Hippocampal formation (tissue), 2 donors: ENCODE results near the gene XPO6.

Experiments used
- DNase-seq, 2 donors: peaks; one replicate each; lab custom pipeline; 2025; lab: John Stamatoyannopoulos, UW

XPO6 gene

DNA sequence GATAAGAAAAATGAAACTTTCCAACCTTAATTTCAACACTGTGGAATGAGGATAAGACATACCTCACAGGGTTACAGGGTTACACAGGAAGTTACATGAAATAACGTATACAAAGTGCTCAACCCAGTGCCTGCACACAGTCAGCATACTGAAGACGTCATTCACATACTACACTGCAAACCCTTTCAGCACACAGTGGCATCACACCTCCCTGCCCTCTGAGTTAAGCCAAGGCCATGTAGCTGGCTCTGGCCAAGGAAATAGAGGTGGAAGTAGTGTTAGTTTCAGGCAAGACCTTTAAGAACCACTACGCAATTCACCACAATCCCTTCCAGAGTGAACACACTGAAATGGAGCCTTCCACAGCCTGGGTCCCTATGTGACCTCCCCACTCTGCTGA is 101.7 kb downstream of the XPO6 start:
- DNase-seq: no peak

- DNase-seq: no peak
These were observed 103.0 kb downstream of the XPO6 start for GRCh38 chr16:28108590-28109247.

DNA sequence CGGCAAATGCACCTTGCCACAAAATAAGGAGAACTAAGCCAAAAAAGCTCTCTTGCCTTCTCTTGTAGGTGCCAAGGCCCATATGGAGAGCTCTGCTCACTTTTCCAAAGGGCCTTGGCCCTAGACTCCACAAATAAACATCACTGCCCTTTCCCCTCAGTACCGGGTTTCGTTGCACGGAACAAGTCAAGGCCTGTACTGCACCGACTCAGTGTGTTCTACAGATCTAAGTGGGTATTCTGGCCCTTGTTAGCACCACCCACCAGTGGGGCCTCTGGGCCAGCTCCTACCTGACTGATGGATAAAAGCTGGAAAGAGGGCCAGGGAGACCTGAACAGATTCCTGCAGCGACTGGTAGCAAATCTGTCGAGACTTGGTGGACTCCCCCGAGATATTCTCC is 104.5 kb downstream of the XPO6 start:
- no peak for DNase-seq

DNA sequence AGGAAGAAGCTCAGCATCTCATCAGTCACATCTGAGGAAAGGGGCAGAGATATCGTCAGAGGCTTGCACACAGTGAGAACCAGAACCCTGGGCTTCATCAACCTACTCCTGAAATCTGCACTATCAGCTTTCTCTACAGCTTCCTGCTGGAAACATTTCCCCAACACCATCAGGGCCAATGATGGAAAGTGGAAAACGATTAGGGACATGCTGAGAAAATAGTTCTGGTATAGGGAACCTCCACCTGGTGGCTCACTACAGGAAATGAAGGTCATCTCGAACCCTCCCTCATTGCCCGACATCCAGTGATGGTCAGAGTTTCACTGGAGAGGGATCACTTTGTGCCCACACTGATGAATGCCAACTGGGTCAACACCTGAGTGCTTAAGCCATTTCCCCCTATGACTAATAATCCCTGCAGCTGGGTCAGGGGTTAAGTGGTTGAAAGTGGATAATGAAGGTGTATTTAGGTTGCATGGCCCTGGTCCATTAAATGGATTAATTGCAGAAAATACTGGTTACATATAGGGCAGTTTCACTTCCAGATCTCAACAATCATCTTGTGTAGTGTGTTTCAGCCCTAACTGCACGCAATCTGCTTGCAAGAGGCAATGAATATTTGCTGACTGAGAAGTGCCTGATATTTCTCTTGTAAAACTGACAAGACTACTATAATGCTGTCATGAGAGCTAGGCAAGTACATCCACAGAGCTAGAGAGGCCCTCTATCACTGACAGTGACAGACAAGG is 105.1 kb downstream of the XPO6 start:
- DNase-seq: no peak

DNA sequence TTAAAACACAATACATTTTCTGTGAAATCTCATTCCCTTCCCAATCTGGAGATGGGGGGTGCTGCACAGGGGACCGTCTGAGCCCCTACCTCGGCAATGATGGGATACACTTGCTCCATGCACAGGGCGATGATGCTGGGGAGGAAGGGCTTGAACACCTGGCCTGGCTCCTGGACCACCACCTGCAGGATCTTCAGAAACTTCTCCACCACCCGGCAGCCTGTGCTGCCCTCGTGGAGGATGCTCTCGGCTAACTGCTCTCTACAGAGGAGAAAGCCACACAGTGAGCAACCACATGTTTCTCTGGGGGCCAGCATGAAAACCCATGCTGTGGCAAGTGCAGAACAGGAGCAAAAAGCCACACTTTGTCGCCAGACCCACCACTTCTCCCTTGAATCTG is 105.8 kb downstream of the XPO6 start:
- DNase-seq: no peak

- DNase-seq: no peak
These were observed 106.5 kb downstream of the XPO6 start for GRCh38 chr16:28105297-28105696.

GRCh38 chr16:28104404-28104803 is 107.4 kb downstream of the XPO6 start:
- DNase-seq: no peak

DNA sequence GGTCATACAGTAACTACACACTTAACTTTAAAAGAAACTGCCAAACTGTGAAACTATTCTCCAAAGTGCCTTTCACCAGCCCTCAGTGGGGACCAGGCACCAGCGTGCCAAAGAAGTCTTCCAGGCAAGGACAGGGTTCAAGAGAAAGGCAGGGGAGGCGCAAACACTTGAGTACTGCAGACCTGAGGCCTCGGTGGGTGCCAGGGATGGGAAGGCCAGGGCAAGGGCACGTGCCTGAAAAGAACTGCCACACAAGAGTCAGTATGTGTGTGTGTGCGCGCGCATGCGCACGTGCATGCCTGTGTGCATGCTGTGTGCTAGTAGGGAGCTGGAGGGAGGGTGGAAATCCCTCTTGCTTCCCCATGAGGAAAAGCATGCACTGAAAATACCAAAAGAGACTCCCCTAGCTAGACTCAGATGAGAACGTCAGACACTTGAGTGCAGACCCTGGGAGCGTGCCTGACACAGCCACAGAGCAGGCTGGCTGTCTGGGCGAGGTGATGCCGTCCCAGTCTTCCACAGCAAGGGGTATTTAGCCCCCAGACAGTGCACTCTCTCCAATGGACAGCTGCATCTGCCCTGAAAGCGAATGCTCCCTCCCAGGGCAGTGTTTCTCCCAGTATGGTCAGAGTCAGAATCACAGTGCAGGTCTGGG is 108.1 kb downstream of the XPO6 start:
- no peak for DNase-seq

- no peak for DNase-seq
These were observed 110.3 kb downstream of the XPO6 start for GRCh38 chr16:28101533-28101890.

DNA sequence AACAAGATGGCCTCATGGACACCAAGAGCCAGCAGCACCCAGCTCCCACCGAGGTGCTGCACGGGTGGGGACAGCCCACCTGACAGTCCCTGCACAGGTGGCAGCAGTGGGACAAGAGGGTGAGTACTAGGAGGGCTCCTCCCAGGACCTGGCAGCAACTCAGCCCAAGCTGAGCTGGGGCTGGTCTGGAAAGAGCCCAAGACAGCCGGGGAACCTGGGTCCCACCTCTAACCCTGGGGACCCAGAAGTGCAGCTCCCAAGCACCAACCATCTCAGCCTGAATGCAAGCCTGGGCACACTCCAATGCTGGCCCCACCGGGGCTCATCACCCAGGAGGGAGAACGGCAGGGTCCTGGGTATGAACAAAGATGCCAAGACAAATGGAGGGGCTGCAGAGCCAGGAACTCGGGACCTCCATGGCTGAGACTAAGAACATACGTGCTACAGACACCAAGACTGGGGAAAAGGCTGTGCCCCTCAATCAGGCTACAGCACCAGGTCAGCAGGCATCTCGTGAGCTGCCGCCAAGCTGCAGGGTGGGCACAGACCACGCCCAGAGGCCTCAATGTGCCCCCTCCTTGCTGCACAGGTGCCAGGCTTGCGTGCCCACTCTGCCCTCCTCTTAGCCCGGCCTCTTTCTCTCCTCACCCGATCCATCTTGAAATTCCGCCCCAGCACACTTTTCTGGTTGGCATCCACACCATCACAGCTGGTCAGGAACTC is 110.8 kb downstream of the XPO6 start:
- DNase-seq: no peak

DNA sequence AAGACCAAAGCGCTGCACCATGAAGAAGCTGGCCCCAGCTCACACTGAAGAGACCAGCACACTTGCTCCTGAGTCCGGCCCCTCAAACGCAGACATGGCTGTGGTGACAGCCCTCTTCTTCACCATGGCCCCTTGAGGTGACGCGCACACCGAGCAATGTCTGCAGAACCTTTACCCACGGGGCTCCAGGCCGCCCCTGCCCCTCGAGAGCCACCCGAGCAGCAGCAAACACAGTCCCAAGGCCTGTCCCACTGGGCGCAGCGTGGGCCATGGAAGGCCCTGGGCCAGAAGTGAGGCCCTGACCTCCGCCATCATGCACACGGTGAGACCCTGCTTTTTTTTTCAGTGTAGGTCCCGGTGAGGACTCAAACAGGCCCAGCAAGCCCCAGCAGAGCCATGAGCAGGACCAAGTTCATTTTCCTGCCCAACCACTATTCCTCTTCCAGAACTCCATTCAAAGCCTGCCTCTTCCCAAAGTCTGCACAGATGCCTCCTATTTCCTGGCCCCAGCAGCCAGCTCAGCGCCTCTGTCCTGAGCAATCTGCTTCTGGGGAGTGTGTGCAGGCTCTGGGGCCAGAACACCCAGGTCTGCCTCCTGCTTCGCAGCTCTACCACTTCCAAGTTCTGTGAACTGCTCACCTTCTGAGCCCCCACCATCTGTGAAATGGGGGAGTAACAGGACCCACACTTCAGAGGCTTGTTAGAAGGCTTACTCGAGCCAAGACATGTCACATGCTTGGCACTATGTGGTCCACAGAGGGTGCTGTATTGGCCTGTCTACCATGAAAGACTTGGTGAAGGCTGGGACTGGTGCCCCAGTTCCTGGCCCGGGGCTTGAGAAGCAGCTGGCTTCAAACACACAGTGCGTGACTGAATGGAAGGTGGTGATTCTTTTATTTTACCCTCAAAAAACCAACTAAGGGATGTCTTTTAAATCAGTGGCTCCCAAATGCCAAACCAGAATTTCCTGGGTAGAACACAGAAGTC is 112.5 kb downstream of the XPO6 start:
- no peak for DNase-seq

- no peak for DNase-seq
These were observed 113.4 kb downstream of the XPO6 start for GRCh38 chr16:28098171-28098958.

GRCh38 chr16:28096983-28097899 is 114.5 kb downstream of the XPO6 start:
- no peak for DNase-seq

DNA sequence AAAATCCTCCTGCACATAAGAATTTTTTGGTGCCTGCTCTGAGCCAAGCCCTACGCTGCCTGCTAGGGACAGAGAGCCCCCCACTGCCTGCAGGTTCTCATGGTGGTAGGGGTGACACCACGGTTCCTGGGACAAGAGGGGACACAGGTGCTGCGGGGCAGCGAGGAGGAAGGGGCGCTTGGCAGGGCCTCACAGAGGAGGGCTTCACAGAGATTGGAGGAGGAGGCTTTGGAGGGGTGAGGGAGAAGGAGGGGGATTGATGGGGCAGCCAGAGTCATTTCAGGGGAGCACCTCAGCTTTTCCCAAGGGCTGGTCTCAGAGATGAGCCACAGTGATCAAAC is 118.4 kb downstream of the XPO6 start:
- DNase-seq: no peak

DNA sequence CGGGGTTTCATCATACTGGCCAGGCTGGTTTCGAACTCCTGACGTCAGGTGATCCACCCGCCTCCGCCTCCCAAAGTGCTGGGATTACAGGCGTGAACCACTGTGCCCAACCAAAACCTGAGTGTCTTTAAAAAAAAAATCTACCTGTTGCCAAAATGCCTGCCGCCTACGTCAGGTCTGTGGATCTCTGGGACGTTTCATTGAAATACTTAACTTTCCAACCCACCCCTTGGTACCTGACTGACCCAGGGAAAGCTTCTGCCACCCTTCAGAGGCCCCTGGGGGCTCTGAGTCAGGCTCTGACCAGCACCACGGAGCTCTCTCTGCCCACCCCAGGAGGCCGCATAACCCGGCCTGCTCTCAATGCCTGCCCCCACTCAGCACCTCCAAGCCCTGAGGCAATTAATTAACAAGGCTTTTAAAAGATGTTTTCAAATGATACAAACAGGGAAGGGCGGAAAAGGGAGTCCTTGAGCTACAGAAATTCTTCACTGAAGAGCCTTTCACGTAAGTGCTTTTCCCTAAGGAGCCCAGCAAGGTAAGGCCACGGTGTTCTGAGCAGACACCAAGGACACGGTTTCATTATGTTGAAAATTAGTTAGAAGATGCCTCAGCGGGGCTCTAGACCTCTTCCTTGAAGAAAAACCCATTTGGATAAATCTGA is 118.9 kb downstream of the XPO6 start:
- no peak for DNase-seq

GRCh38 chr16:28091656-28092055 is 120.1 kb downstream of the XPO6 start:
- DNase-seq: no peak

GRCh38 chr16:28090646-28091377 is 121.0 kb downstream of the XPO6 start:
- no peak for DNase-seq

- DNase-seq: no peak
These were observed 121.8 kb downstream of the XPO6 start for GRCh38 chr16:28089992-28090365.
